NOMO-1 (cell line): ENCODE results near the gene CD209.
A peak's percentile ranks its signal among the peaks of the same experiment; 100 is the strongest.
"Not testable (repeated sequence)": the region's sequence is repeated elsewhere in the genome, so short reads cannot be mapped to it uniquely, and the experiment has no call there.

ENCODE experiments used
- DNase-seq, 2 experiments: peaks; one replicate each; lab custom pipeline; 2025; ENCODE audit not compliant: unreplicated experiment in 2 of 2; lab: John Stamatoyannopoulos, UW

Gene CD209

GRCh38 chr19:7746903-7747884 lies at the start of gene CD209:
TSS of gene CD209 (minus strand) at chr19:7747534. CDS start at chr19:7747511, 23 bp downstream.
- DNase-seq = peak in 1 of 2 experiments; percentile 6

- DNase-seq = no peak
Observed at GRCh38 chr19:7795555-7796161, 48.3 kb upstream of the CD209 start.

- no peak for DNase-seq
Observed at GRCh38 chr19:7793493-7793892, 46.2 kb upstream of the CD209 start.

GRCh38 chr19:7792701-7793100 lies 45.4 kb upstream of the CD209 start:
- DNase-seq = not testable (repeated sequence)

- no peak for DNase-seq
Observed at GRCh38 chr19:7792281-7792680, 44.9 kb upstream of the CD209 start.

GRCh38 chr19:7790416-7790815 lies 43.1 kb upstream of the CD209 start:
- no peak for DNase-seq

- no peak for DNase-seq
Observed at GRCh38 chr19:7789447-7789846, 42.1 kb upstream of the CD209 start.

GRCh38 chr19:7788933-7789323 lies 41.6 kb upstream of the CD209 start:
- no peak for DNase-seq

GRCh38 chr19:7788178-7788932 lies 41.0 kb upstream of the CD209 start:
- no peak for DNase-seq

- no peak for DNase-seq
Observed at GRCh38 chr19:7787602-7788177, 40.4 kb upstream of the CD209 start.

GRCh38 chr19:7787141-7787540 lies 39.8 kb upstream of the CD209 start:
- DNase-seq = no peak

GRCh38 chr19:7784856-7785255 lies 37.5 kb upstream of the CD209 start:
- no peak for DNase-seq

GRCh38 chr19:7783991-7784423 lies 36.7 kb upstream of the CD209 start:
- peak; percentile 75 to 81 for DNase-seq

GRCh38 chr19:7781157-7781556 lies 33.8 kb upstream of the CD209 start:
- no peak for DNase-seq

GRCh38 chr19:7779631-7780486 lies 32.5 kb upstream of the CD209 start:
- no peak for DNase-seq

- peak; percentile 35 to 49 for DNase-seq
Observed at GRCh38 chr19:7778081-7778480, 30.7 kb upstream of the CD209 start.

- DNase-seq = no peak
Observed at GRCh38 chr19:7775761-7776160, 28.4 kb upstream of the CD209 start.

- no peak for DNase-seq
Observed at GRCh38 chr19:7773841-7774240, 26.5 kb upstream of the CD209 start.

GRCh38 chr19:7772752-7773291 lies 25.5 kb upstream of the CD209 start:
- peak; percentile 88 to 98 for DNase-seq

GRCh38 chr19:7771072-7771471 lies 23.7 kb upstream of the CD209 start:
- no peak for DNase-seq
